ENCODE measurements around the gene JMY.

JMY gene

DNA sequence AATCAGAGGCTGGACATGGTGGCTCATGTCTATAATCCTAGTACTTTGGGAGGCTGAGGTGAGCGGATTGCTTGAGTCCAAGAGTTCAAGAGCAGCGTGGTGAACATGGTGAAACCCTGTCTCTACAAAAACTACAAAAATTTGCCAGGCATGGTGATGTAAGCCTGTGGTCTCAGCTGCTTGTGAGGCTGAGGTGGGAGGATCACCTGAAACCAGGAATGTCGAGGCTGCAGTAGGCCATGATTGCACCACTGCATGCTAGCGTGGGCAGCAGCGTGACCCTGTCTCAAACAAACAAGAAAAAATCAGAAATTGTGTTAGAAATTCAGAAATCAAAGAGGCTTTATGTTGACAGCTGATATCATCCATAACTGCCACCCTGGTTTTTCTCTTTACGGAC lies 21.4 kb downstream of the JMY start:
- DNase-seq (ENCODE audit: extremely low spot score), result no peak
- TF ChIP-seq, protein P1, sequence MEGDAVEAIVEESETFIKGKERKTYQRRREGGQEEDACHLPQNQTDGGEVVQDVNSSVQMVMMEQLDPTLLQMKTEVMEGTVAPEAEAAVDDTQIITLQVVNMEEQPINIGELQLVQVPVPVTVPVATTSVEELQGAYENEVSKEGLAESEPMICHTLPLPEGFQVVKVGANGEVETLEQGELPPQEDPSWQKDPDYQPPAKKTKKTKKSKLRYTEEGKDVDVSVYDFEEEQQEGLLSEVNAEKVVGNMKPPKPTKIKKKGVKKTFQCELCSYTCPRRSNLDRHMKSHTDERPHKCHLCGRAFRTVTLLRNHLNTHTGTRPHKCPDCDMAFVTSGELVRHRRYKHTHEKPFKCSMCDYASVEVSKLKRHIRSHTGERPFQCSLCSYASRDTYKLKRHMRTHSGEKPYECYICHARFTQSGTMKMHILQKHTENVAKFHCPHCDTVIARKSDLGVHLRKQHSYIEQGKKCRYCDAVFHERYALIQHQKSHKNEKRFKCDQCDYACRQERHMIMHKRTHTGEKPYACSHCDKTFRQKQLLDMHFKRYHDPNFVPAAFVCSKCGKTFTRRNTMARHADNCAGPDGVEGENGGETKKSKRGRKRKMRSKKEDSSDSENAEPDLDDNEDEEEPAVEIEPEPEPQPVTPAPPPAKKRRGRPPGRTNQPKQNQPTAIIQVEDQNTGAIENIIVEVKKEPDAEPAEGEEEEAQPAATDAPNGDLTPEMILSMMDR (IDR thresholded peaks at IDR 0.05; ENCODE audit: control extremely low read depth, extremely low read depth, low read depth, missing control alignments), result no peak
- ChIA-PET CTCF (interaction anchor here (1.2 to 3.0 kb wide), 5 partner anchors 10 to 232 kb away, joined by 3 to 19 read pairs (median 4); no protein-coding TSS in a partner anchor), POLR2A (no interaction called here)

- TF ChIP-seq, protein P1 (IDR thresholded peaks at IDR 0.05; ENCODE audit: control extremely low read depth, extremely low read depth, low read depth, missing control alignments), result no peak
- POLR2A ChIA-PET, result no interaction called here
- DNase-seq (ENCODE audit: extremely low spot score), result no peak
- CTCF ChIA-PET, result interaction anchor here (1.2 to 2.2 kb wide), 3 partner anchors 34 to 206 kb away, joined by 3 to 7 read pairs (median 4); no protein-coding TSS in a partner anchor
Observed at GRCh38 chr5:79258801-79259200, 22.9 kb downstream of the JMY start.

GRCh38 chr5:79259383-79259782 lies 23.5 kb downstream of the JMY start:
- ChIA-PET CTCF (interaction anchor here (1.2 to 2.2 kb wide), 3 partner anchors 35 to 205 kb away, joined by 3 to 7 read pairs (median 4); no protein-coding TSS in a partner anchor), POLR2A (no interaction called here)
- no peak for DNase-seq (ENCODE audit: extremely low spot score)
- TF ChIP-seq, protein P1 (IDR thresholded peaks at IDR 0.05; ENCODE audit: control extremely low read depth, extremely low read depth, low read depth, missing control alignments), result no peak

- DNase-seq (ENCODE audit: extremely low spot score), result no peak
- ChIA-PET CTCF (interaction anchor here (2.2 kb wide), 1 partner anchor 126 kb away, joined by 7 read pairs; no protein-coding TSS in a partner anchor), POLR2A (interaction anchor here (0.6 kb wide), 1 partner anchor 18 kb away, joined by 4 read pairs; no protein-coding TSS in a partner anchor)
- TF ChIP-seq, protein P1 (IDR thresholded peaks at IDR 0.05; ENCODE audit: control extremely low read depth, extremely low read depth, low read depth, missing control alignments), result no peak
Observed at GRCh38 chr5:79259810-79260209, 23.9 kb downstream of the JMY start.

- TF ChIP-seq, protein P1 (IDR thresholded peaks at IDR 0.05; ENCODE audit: control extremely low read depth, extremely low read depth, low read depth, missing control alignments), result no peak
- ChIA-PET CTCF (interaction anchor here (1.0 kb wide), 1 partner anchor 14 kb away, joined by 4 read pairs; no protein-coding TSS in a partner anchor), POLR2A (no interaction called here)
- no peak for DNase-seq (ENCODE audit: extremely low spot score)
Observed at GRCh38 chr5:79261897-79262296, 26.0 kb downstream of the JMY start.

GRCh38 chr5:79263290-79263689 lies 27.4 kb downstream of the JMY start:
- DNase-seq (ENCODE audit: extremely low spot score), result no peak
- TF ChIP-seq, protein P1 (IDR thresholded peaks at IDR 0.05; ENCODE audit: control extremely low read depth, extremely low read depth, low read depth, missing control alignments), result no peak
- POLR2A ChIA-PET, result no interaction called here
- CTCF ChIA-PET, result interaction anchor here (1.2 kb wide), 1 partner anchor 15 kb away, joined by 3 read pairs; no protein-coding TSS in a partner anchor
